GM12873 (cell line): Measurements from ENCODE around the gene DDI2.

Source experiments
- CTCF ChIP-seq: IDR thresholded peaks from 2 replicates; pipeline ENCODE4 v1.5.1; 2012; ENCODE audit warnings: low read depth, mild to moderate bottlenecking, moderate library complexity, low read length, control low read depth; ENCODE audit not compliant: insufficient read depth; ENCODE audit errors: missing control alignments

Gene DDI2

GRCh38 chr1:15708486-15709137, 91.4 kb downstream of the DDI2 start:
- no peak for TF ChIP-seq CTCF

GRCh38 chr1:15709226-15709625, 92.0 kb downstream of the DDI2 start:
- no peak for TF ChIP-seq CTCF

GRCh38 chr1:15712168-15712567, 94.9 kb downstream of the DDI2 start:
- TF ChIP-seq CTCF = no peak

GRCh38 chr1:15714406-15715136, 97.3 kb downstream of the DDI2 start:
- TF ChIP-seq CTCF = no peak

- TF ChIP-seq CTCF = no peak
Observed at GRCh38 chr1:15717418-15718125, 100.3 kb downstream of the DDI2 start.

GRCh38 chr1:15718199-15718601, 100.9 kb downstream of the DDI2 start:
- no peak for TF ChIP-seq CTCF
